Inflammatory macrophage (primary cell): ENCODE data around the gene PELI3.
A peak's percentile ranks its signal among the peaks of the same experiment; 100 is the strongest.

Experiments used
- DNase-seq, 2 donors: peaks; one replicate each; pipeline ENCODE4 v3.0.0-alpha.2; 2020 to 2022

PELI3 gene

GRCh38 chr11:66475349-66476172 is 8.9 kb downstream of the PELI3 start:
- no peak for DNase-seq

GRCh38 chr11:66476173-66476840 is 9.6 kb downstream of the PELI3 start:
- DNase-seq, result no peak

DNA sequence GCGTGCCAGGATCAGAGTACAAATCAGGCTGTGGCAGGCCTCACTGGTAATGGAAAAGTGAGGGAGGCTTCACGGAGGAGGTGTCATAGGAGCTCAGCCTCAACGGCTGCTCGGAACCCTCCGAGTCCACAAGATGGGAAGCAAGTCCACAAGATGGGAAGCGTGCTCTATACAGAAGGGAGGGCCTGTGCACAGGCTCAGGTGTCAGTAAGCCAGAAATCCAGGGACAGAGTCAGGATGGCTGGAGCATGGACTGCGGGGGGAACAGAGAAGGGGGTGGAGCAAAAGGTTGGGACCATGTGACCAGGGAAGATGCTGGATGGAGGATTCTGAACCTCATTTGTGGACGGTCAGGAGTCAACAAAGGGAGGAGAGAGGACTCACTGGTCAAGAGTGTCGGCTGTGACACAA is 10.1 kb downstream of the PELI3 start:
- no peak for DNase-seq

DNA sequence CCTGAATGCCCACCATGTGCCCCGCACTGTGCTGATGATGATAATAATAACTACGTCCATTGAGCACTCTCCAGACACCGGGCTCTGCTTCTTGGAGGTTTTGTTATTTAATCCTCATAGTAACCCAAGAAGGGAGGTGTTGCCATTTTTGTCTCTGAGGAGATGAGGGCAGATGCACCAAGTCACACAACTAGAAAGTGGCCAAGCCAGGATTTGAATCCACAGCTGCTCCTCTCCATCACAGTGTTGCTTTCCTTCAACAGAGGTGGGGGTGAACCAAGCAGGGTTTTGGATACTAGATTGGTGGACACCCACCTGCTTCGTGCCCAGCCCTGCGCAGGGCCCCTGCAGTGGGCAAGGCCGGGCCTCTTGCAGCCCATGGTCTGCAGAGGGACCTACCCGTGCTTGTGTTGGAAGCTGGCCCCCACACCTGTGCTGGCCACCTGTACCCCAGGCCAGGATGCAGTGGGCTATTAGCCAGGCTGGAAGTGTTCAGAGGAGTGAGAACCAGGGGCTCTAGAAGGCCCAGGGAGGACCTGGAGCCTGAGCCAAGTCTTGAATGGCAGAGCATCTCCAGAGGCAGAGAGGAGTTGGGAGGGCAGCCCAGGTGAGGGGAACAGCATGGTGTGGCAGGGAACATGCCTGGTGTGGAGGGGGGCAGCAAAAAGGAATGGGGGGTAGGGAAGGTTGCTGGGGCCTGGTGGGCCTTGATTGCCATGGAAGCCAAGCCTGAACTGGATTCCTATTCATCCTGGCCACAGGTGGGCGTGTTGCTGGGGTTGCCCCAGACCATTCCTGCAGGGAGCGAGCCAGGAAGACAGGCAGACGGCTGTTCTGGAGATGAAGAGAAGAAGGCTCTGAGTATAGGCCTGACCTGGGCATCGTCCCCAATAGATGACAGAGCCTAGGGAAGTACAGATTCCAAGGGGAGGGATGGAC is 10.8 kb downstream of the PELI3 start:
- DNase-seq, result no peak

- no peak for DNase-seq
Observed at GRCh38 chr11:66478729-66479393, 12.2 kb downstream of the PELI3 start.

GRCh38 chr11:66479394-66480116 is 12.8 kb downstream of the PELI3 start:
- DNase-seq, result peak; percentile 40 to 41

DNA sequence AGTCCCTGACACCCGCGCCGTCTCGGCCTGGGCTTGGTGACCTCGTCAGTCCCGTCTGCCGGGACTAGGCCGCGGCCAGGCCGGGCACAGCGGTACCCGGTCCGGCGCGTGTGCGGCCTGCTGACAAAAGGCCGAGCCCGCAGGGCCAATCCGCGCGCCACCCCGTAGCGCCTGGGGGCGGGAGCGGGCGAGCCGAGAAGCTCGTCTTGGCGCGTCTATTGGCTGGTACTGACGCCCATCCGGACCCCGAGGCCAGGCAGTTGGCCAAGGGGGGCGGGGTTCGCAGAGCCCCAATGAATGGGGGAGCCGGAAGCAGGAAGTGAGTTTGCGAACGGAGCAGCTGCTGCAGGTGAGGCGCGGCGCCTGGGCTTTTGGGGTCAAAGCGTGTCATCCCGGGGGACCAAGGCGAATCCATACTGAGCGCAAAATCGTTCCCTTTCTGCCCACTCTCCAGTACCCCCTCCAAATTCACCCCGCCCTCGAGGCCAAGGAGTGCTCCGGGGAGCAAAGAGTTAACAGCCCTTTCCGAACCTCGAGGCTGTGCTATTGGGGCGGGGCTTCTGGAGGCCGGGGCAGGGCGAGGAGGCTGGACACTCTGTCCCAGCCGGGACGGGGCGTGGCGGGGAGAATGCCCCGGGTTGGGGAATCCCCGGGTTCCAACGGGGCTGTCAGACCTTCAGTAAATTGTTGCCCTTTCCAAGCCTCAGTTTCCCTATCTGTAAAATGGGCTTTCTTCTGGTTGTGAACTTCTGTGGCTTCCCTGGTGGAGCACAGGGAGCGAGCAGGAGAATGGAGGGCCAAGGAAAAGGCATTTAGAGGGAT is 13.6 kb downstream of the PELI3 start, which contains the start of gene DPP3:
DPP3 (plus strand) TSS at position 318 of the 822 bp plus-strand sequence. CDS start 1,767 bp downstream, outside the sequence.
- peak; percentile 98 to 99 for DNase-seq

DNA sequence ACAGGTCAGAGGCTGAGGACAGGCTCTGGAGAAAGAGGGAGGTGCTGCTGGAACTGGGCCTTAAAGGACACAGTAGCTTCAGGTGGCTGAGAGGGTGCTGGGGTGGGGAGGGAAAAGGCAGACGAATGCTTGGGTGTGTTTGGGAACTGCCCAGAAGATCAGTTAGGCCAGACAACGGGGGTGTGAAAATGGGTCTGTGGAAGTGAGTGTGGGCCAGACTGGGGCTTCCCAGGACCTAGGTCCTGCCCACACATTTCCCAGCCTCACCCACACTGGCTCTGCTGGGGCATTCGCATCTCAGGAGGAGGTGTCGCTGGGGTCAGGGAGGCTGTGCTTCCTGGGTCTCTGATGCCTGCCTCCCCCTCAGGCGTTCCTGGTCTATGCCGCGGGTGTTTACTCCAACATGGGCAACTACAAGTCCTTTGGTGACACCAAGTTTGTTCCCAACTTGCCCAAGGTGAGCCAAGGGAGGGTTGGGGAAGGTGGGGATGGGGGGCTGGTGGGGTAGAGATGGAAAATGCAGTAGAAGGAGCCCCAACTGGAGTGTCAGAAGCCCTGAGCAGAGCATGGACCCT is 18.2 kb downstream of the PELI3 start:
- no peak for DNase-seq

GRCh38 chr11:66488957-66489356 is 22.3 kb downstream of the PELI3 start:
- no peak for DNase-seq

GRCh38 chr11:66489636-66490035 is 22.9 kb downstream of the PELI3 start:
- DNase-seq, result no peak

DNA sequence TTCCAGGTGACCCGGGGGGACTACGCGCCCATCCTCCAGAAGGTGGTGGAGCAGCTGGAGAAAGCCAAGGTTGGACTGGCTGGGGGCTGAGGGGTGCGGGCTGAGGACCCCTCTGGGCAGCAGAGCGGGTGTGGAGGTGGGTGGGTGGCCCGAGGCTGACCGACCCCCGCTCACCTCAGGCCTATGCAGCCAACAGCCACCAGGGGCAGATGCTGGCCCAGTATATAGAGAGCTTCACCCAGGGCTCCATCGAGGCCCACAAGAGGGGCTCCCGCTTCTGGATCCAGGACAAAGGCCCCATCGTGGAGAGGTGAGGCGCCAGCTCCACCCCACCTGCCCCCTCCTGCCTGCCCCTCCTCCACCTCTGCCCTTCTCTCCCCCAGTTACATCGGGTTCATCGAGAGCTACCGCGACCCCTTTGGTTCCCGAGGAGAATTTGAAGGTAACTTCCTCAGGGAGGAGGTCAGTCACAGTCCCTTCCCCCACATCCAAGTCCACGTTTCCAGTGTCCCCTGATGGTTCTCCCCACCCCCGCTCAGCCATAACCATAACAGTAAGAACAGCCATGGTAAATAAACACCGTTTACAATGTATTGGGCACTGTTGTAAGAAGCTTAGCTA is 24.7 kb downstream of the PELI3 start:
- no peak for DNase-seq

DNA sequence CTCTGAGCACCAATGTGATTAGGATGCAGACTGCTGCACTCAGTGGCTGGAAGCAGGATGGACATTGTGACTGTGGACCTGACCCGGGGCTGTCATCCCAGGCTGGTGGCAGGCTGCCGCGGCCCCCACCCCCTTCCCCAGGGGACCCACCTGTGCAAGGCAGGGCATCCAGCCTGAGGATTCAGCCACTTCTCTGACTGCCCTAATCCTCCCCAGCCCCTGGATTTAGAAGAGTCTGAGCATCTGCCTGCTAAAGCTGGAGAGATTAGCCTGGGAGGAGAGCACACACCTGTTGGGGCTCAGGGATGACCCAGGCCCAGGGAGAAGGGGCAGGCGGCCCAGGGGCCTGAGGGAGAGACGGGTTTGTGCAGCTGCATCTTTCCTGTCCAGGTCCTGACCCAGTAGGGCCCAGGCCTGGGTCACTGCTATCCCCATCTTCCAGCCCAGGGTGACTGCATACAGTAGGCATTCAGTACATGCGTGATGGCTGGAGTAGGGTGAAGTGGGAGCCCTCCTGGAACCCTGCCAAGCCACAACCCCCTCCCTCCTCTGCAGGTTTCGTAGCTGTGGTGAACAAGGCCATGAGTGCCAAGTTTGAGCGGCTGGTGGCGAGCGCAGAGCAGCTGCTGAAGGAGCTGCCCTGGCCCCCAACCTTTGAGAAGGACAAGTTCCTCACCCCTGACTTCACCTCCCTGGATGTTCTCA is 25.6 kb downstream of the PELI3 start:
- DNase-seq, result no peak

- DNase-seq, result no peak
Observed at GRCh38 chr11:66493130-66493529, 26.4 kb downstream of the PELI3 start.

GRCh38 chr11:66494458-66494857 is 27.8 kb downstream of the PELI3 start:
- DNase-seq, result no peak

- no peak for DNase-seq
Observed at GRCh38 chr11:66494935-66495334, 28.2 kb downstream of the PELI3 start.

GRCh38 chr11:66495401-66495854 is 28.7 kb downstream of the PELI3 start:
- DNase-seq, result no peak

DNA sequence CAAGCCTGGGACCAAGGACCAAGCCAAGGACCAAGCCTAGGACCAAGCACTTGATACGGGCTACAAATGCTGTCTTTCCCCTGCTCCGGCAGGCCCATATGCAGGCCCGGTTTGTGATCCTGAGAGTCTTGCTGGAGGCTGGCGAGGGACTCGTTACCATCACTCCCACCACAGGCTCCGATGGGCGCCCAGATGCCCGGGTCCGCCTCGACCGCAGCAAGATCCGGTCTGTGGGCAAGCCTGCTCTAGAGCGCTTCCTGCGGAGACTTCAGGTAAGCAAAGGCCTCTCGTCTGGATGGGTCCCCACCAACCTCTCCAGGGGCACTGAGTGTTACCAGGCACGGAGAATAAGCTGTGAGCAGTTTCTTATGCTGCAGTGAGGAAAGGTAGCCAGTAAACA is 30.5 kb downstream of the PELI3 start:
- no peak for DNase-seq

DNA sequence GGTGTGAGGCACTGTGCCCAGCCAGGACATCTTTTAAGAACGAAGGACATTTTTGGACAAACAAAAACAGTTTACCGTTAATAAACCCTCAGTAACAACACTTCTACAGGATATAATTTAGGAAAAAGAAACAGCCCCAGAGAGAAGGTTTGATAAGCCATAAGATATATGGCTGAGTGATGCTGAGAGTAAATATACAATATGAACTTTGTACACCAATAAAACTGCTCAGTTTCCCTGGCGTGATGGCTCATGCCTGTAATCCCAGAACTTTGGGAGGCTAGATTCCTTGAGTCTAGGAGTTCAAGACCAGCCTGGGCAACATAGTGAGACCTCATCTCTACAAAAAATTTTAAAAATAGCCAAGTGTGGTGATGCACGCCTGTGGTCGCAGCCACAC is 31.8 kb downstream of the PELI3 start:
- DNase-seq, result no peak

GRCh38 chr11:66505276-66505816 is 38.6 kb downstream of the PELI3 start:
- no peak for DNase-seq
